ENCODE results near the gene CBR3.

The CBR3 gene

GRCh38 chr21:36183144-36183795 is 48.4 kb downstream of the CBR3 start:
- Histone ChIP-seq H3K9ac (no peak overlapping the region), H3K4me2 (peak overlapping the region; percentile 27), H3K4me3 (no peak overlapping the region), H3K36me3 (peaks cover 22% of the 10 kb centered on the region), H3K9me3 (peaks cover 18% of the 10 kb centered on the region; the same call in 1 of the 2 replicates), H4K20me1 (no peaks in the 10 kb centered on the region), H3K4me1 (peaks cover 32% of the 10 kb centered on the region), H3K27ac (no peak overlapping the region; the same call in 1 of the 2 replicates), H3K27me3 (no peaks in the 10 kb centered on the region)
- TF ChIP-seq Cebpa-rat (IDR thresholded peaks at IDR 0.05): no peak

- Histone ChIP-seq H3K27me3 (no peaks in the 10 kb centered on the region), H3K27ac (no peak overlapping the region), H4K20me1 (no peaks in the 10 kb centered on the region), H3K4me1 (peaks cover 37% of the 10 kb centered on the region), H3K4me3 (no peak overlapping the region), H3K9me3 (peaks cover 10% of the 10 kb centered on the region; the same call in 1 of the 2 replicates), H3K9ac (no peak overlapping the region), H3K4me2 (no peak overlapping the region), H3K36me3 (peaks cover 13% of the 10 kb centered on the region)
- TF ChIP-seq Cebpa-rat (IDR thresholded peaks at IDR 0.05): no peak
These were observed 49.7 kb downstream of the CBR3 start for GRCh38 chr21:36184545-36184944.

GRCh38 chr21:36185523-36185922 is 50.6 kb downstream of the CBR3 start:
- H3K27ac ChIP-seq: no peak overlapping the region
- H3K9ac ChIP-seq: no peak overlapping the region
- H4K20me1 ChIP-seq: no peaks in the 10 kb centered on the region
- 0 out of 2 replicates have a peak, but pooled peaks cover under 1% of the 10 kb centered on the region for H3K9me3 ChIP-seq
- no peak overlapping the region for H3K4me3 ChIP-seq
- no peak overlapping the region for H3K4me2 ChIP-seq
- H3K36me3 ChIP-seq: peaks cover 7% of the 10 kb centered on the region; the same call in 1 of the 2 replicates
- no peak for TF ChIP-seq Cebpa-rat (IDR thresholded peaks at IDR 0.05)
- no peaks in the 10 kb centered on the region for H3K27me3 ChIP-seq
- H3K4me1 ChIP-seq: peaks cover 37% of the 10 kb centered on the region

- Histone ChIP-seq H3K4me1 (peaks cover 35% of the 10 kb centered on the region), H4K20me1 (no peaks in the 10 kb centered on the region), H3K27me3 (no peaks in the 10 kb centered on the region), H3K27ac (no peak overlapping the region), H3K4me2 (no peak overlapping the region), H3K9me3 (no peaks in the 10 kb centered on the region), H3K4me3 (no peak overlapping the region), H3K36me3 (peaks cover 7% of the 10 kb centered on the region; the same call in 1 of the 2 replicates), H3K9ac (no peak overlapping the region)
- TF ChIP-seq Cebpa-rat (IDR thresholded peaks at IDR 0.05): no peak
These were observed 51.2 kb downstream of the CBR3 start for GRCh38 chr21:36186081-36186480.

- TF ChIP-seq Cebpa-rat (IDR thresholded peaks at IDR 0.05): no peak
- H3K4me3 ChIP-seq: no peak overlapping the region
These were observed 51.9 kb downstream of the CBR3 start for GRCh38 chr21:36186506-36187399.

GRCh38 chr21:36188081-36188681 is 53.3 kb downstream of the CBR3 start:
- Histone ChIP-seq H3K27me3 (no peaks in the 10 kb centered on the region), H4K20me1 (no peaks in the 10 kb centered on the region), H3K4me1 (peaks cover 14% of the 10 kb centered on the region), H3K9ac (no peak overlapping the region), H3K4me2 (no peak overlapping the region), H3K9me3 (no peaks in the 10 kb centered on the region), H3K27ac (no peak overlapping the region), H3K36me3 (peaks cover 7% of the 10 kb centered on the region; the same call in 1 of the 2 replicates), H3K4me3 (no peak overlapping the region)
- TF ChIP-seq Cebpa-rat (IDR thresholded peaks at IDR 0.05): no peak

More at GRCh38 chr21:36186506-36187399, 51.9 kb downstream of the CBR3 start:
- Histone ChIP-seq H3K27ac (no peak overlapping the region), H3K4me2 (no peak overlapping the region), H3K27me3 (no peaks in the 10 kb centered on the region), H3K9ac (no peak overlapping the region), H3K36me3 (peaks cover 7% of the 10 kb centered on the region; the same call in 1 of the 2 replicates), H3K9me3 (no peaks in the 10 kb centered on the region), H4K20me1 (no peaks in the 10 kb centered on the region), H3K4me1 (peaks cover 29% of the 10 kb centered on the region)

- Histone ChIP-seq H3K4me3 (no peak overlapping the region), H3K27ac (no peak overlapping the region), H3K36me3 (peaks cover 7% of the 10 kb centered on the region; the same call in 1 of the 2 replicates), H3K9ac (no peak overlapping the region), H3K27me3 (no peaks in the 10 kb centered on the region), H3K4me2 (no peak overlapping the region), H4K20me1 (no peaks in the 10 kb centered on the region), H3K4me1 (peaks cover 7% of the 10 kb centered on the region), H3K9me3 (no peaks in the 10 kb centered on the region)
- no peak for TF ChIP-seq Cebpa-rat (IDR thresholded peaks at IDR 0.05)
These were observed 54.1 kb downstream of the CBR3 start for GRCh38 chr21:36188937-36189336.

- Histone ChIP-seq H3K27me3 (no peaks in the 10 kb centered on the region), H3K9me3 (no peaks in the 10 kb centered on the region), H3K4me2 (no peak overlapping the region), H3K9ac (no peak overlapping the region), H3K4me3 (no peak overlapping the region), H3K36me3 (peaks cover under 1% of the 10 kb centered on the region; the same call in 1 of the 2 replicates), H4K20me1 (no peaks in the 10 kb centered on the region), H3K27ac (no peak overlapping the region), H3K4me1 (0 out of 2 replicates have a peak, but pooled peaks cover 5% of the 10 kb centered on the region)
- TF ChIP-seq Cebpa-rat (IDR thresholded peaks at IDR 0.05): no peak
These were observed 55.9 kb downstream of the CBR3 start for GRCh38 chr21:36190736-36191135.

GRCh38 chr21:36193200-36193599 is 58.3 kb downstream of the CBR3 start:
- no peak for TF ChIP-seq Cebpa-rat (IDR thresholded peaks at IDR 0.05)
- Histone ChIP-seq H3K4me1 (0 out of 2 replicates have a peak, but pooled peaks cover 5% of the 10 kb centered on the region), H3K9me3 (no peaks in the 10 kb centered on the region), H3K4me3 (no peak overlapping the region), H3K27ac (no peak overlapping the region), H3K27me3 (no peaks in the 10 kb centered on the region), H4K20me1 (no peaks in the 10 kb centered on the region), H3K36me3 (no peaks in the 10 kb centered on the region; the same call in 1 of the 2 replicates), H3K4me2 (no peak overlapping the region), H3K9ac (no peak overlapping the region)
